ENCODE measurements around the gene SPATS2.

DNA sequence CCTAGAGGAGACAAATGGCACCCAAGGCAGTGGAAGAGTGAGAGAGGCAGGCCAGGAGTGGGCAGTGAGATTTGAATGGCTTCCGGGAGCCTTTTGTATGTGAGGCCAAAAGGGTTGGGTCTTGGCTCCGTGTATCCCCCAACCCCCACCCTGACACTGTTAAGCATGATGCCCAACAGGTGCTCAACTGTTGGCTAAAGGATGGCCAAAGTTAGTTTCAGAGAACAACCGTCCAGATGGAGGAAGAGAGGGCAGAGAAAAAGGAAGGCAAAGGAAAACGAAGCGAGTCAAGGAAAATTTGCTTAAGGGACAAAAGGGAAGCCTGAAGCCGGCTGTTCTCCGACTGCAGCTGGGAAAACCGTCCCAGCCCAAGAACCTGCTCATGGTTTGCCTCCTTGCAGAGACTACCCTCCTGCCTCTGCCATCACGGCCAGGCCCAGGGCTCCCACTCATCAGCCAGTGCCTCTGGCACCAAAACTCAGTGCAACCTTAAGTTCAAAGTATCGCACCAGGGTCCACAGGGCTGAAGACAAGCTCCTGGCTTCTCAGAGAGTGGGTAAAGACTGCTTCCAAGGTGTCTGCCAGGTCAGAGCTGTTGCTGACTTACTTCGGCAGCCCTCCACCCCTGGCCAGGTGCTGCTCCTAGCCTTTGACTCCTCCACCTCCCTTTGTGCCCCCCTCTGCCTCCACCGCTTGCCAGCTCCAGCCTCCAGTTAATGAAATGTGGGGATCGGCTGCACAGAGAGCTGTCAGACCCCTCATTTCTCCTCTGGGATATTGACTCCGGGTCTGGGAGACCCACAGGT is 26.1 kb upstream of the SPATS2 start:
- TF ChIP-seq, protein P1, sequence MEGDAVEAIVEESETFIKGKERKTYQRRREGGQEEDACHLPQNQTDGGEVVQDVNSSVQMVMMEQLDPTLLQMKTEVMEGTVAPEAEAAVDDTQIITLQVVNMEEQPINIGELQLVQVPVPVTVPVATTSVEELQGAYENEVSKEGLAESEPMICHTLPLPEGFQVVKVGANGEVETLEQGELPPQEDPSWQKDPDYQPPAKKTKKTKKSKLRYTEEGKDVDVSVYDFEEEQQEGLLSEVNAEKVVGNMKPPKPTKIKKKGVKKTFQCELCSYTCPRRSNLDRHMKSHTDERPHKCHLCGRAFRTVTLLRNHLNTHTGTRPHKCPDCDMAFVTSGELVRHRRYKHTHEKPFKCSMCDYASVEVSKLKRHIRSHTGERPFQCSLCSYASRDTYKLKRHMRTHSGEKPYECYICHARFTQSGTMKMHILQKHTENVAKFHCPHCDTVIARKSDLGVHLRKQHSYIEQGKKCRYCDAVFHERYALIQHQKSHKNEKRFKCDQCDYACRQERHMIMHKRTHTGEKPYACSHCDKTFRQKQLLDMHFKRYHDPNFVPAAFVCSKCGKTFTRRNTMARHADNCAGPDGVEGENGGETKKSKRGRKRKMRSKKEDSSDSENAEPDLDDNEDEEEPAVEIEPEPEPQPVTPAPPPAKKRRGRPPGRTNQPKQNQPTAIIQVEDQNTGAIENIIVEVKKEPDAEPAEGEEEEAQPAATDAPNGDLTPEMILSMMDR (IDR thresholded peaks at IDR 0.05; ENCODE audit: low read length), result no peak
- no peak for TF ChIP-seq EZH2 (IDR thresholded peaks at IDR 0.05; ENCODE audit: borderline replicate concordance, low read length)

All from OCI-LY1 (cell line).